PFSK-1 (cell line): ENCODE results near the gene SLC22A7.

Experiments used
- FOXP2 ChIP-seq: optimal IDR thresholded peaks from 2 replicates; pipeline ENCODE3; 2011; ENCODE audit warnings: borderline replicate concordance, control low read depth, inconsistent platforms; ENCODE audit not compliant: insufficient read depth; ENCODE audit errors: extremely low read length, extremely low read depth
- POLR2AphosphoS5 ChIP-seq: IDR thresholded peaks from 2 replicates; pipeline ENCODE4 v1.6.1; 2012; ENCODE audit warnings: low read depth, mild to moderate bottlenecking, control low read depth, low read length, moderate library complexity
- SIN3A ChIP-seq: IDR thresholded peaks from 2 replicates; pipeline ENCODE4 v1.6.1; 2012; ENCODE audit warnings: mild to moderate bottlenecking, low read length, moderate library complexity, borderline replicate concordance; ENCODE audit not compliant: insufficient read depth
- TAF1 ChIP-seq: IDR thresholded peaks from 2 replicates; pipeline ENCODE4 v1.6.1; 2012; ENCODE audit warnings: low read length, control low read depth, borderline replicate concordance; ENCODE audit not compliant: insufficient read depth
- TF ChIP-seq, protein P1 (sequence below), 2 experiments: IDR thresholded peaks; 2 replicates each; pipeline versions ENCODE4 v1.6.1 to v1.8.0; 2011 to 2012; ENCODE audit warnings: low read depth in 2 of 2, low read length in 2 of 2, control low read depth in 1 of 2, inconsistent platforms in 1 of 2, mild to moderate bottlenecking in 1 of 2, moderate library complexity in 1 of 2; ENCODE audit not compliant: insufficient read depth in 1 of 2

SLC22A7 gene

DNA sequence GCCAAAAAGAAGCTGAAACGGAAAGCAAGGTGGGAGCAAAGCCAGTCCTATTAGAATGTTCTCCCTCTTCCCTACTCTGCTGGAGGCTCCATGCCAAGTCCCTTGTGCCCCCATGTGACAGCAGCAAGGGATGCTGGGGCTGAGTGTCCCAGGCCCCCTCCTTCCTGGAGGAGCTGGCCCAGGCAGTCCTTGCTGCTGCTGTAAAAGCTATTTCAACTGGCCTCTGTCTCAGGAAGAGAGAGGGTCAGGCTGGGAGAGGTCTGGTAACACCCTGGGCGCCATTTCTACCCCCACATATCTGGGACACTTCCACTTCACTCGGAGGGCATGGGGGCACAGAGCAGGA is 29.7 kb upstream of the SLC22A7 start:
- TF ChIP-seq, protein P1, sequence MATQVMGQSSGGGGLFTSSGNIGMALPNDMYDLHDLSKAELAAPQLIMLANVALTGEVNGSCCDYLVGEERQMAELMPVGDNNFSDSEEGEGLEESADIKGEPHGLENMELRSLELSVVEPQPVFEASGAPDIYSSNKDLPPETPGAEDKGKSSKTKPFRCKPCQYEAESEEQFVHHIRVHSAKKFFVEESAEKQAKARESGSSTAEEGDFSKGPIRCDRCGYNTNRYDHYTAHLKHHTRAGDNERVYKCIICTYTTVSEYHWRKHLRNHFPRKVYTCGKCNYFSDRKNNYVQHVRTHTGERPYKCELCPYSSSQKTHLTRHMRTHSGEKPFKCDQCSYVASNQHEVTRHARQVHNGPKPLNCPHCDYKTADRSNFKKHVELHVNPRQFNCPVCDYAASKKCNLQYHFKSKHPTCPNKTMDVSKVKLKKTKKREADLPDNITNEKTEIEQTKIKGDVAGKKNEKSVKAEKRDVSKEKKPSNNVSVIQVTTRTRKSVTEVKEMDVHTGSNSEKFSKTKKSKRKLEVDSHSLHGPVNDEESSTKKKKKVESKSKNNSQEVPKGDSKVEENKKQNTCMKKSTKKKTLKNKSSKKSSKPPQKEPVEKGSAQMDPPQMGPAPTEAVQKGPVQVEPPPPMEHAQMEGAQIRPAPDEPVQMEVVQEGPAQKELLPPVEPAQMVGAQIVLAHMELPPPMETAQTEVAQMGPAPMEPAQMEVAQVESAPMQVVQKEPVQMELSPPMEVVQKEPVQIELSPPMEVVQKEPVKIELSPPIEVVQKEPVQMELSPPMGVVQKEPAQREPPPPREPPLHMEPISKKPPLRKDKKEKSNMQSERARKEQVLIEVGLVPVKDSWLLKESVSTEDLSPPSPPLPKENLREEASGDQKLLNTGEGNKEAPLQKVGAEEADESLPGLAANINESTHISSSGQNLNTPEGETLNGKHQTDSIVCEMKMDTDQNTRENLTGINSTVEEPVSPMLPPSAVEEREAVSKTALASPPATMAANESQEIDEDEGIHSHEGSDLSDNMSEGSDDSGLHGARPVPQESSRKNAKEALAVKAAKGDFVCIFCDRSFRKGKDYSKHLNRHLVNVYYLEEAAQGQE (IDR thresholded peaks at IDR 0.05; ENCODE audit: insufficient read depth in 1 of 2, low read depth in 2 of 2, low read length in 2 of 2): no peak
- TF ChIP-seq SIN3A: no peak
- TF ChIP-seq FOXP2: no peak
- TF ChIP-seq POLR2AphosphoS5: no peak
- no peak for TF ChIP-seq TAF1

DNA sequence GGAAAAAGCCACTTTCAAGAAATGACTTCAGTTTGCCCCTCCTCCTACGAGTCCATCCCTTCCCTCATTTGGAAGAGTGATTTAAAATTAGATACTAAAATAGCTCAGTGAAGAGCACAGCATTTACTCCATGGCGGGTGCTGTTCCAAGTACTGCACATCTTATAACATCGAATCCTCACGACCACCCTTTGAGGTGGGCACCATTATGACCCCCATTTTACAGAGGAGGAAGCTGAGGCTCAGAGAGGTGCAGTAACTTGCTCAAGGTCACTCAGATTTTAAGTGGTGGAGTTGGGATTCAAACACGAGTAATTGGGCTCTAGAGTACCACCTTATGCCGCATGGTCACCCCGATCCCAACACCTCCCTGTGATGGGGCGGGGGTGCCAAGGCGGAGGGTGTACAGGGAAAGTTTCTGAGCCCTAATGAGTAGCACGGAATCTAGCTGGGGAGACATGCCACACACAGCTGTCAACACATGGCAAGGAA is 29.2 kb upstream of the SLC22A7 start:
- TF ChIP-seq SIN3A: no peak
- TF ChIP-seq POLR2AphosphoS5: no peak
- TF ChIP-seq, protein P1 (IDR thresholded peaks at IDR 0.05; ENCODE audit: insufficient read depth in 1 of 2, low read depth in 2 of 2, low read length in 2 of 2): no peak
- no peak for TF ChIP-seq TAF1
- no peak for TF ChIP-seq FOXP2

DNA sequence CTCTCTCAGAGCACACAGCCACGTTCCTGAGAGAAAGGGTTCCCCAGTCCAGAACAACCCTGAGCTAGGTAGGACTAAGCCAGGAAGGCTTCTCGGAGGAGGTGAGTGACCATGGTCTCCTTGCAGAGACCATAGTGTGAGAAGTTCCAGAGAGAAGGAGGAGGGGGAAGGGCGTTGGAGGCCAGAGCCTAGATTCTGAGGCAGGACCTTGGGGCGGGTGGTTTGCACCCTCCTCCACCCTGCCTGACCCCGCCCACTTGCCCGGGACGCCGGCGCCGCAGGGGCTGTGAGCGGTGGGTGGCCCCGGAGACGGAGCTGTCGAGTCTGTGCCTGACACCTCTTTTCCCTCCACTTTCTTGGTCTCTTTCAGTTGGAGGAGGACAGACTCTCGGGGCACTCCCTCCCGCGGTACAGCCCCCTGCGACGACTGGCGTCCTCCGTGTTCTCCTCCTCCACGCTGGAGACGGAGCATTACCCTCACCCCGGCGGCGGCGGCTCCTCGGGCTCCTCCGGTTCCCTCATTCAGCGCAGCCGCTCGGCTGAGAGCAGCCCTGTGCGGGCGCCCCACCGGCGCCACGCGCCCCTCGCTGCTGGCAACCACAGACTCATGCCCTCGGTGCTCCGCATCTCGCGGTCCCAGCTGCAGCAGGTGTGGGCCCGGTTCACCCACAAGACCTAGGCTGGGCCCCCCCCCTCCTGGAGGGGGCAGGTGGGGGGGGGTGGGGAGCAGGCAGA is 28.6 kb upstream of the SLC22A7 start:
- TF ChIP-seq SIN3A (no peak), TAF1 (no peak), POLR2AphosphoS5 (no peak), FOXP2 (no peak)
- TF ChIP-seq, protein P1 (IDR thresholded peaks at IDR 0.05; ENCODE audit: insufficient read depth in 1 of 2, low read depth in 2 of 2, low read length in 2 of 2): no peak

DNA sequence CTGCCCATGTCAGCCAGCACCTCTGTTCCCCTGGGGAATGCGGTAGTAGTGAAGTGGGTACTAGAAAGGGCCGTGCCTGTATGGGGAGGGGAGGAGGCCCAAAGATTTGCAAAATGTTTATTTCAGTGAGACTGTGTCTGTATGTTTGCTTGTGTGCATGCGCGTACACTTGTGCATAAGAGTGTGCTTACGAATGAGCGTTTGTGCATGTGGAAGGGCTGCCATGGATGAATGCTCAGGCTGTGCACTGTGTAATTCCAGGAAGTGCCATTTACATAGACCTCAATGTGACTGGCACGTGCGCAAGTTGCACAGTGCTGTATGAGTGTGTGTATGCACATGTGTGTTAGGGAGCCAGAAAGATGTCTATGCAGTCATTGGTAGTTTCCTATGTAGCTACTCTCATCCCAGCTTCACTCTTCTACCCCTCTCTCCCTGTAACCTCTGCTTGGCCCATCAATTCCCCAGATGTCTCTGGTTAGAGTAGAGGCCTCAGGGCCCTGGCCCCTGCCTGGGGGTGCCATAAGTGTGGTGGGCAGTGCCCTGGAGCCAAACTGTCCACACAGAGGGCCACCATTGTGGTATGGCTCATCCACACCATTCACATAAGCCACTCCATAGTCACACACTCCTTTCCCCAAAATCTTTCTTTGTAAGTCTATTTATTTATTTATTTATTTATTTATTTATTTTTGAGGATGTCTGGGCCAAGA is 26.8 kb upstream of the SLC22A7 start:
- TF ChIP-seq, protein P1 (IDR thresholded peaks at IDR 0.05; ENCODE audit: insufficient read depth in 1 of 2, low read depth in 2 of 2, low read length in 2 of 2): no peak
- no peak for TF ChIP-seq SIN3A
- TF ChIP-seq POLR2AphosphoS5: no peak
- no peak for TF ChIP-seq TAF1
- no peak for TF ChIP-seq FOXP2
